ENCODE measurements around the gene HSPE1. TPM values are rescaled to one million over a fixed set of nuclear protein-coding genes. Genes with fewer than 3 reads are reported as not detected.

The HSPE1 gene
- polyA plus RNA-seq, 2 of the 4 experiments (the other 2 are of a cell fraction), result 468 to 1,198 TPM

GRCh38 chr2:197515739-197516392 is 15.7 kb downstream of the HSPE1 start, which contains the start of gene MOB4 (continued):
- TF ChIP-seq POLR2AphosphoS2 (conservative IDR thresholded peaks at IDR 0.05; ENCODE audit: low read length), result no peak
- no peak for TF ChIP-seq RCOR1 (IDR thresholded peaks at IDR 0.05; ENCODE audit: low read depth, low read length)
- TF ChIP-seq, protein P1, sequence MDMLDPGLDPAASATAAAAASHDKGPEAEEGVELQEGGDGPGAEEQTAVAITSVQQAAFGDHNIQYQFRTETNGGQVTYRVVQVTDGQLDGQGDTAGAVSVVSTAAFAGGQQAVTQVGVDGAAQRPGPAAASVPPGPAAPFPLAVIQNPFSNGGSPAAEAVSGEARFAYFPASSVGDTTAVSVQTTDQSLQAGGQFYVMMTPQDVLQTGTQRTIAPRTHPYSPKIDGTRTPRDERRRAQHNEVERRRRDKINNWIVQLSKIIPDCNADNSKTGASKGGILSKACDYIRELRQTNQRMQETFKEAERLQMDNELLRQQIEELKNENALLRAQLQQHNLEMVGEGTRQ (IDR thresholded peaks at IDR 0.05), result 0 out of 2 replicates have a peak, but pooled peaks have one; percentile 13
- no peak for TF ChIP-seq ESRRA (IDR thresholded peaks at IDR 0.05; ENCODE audit: borderline replicate concordance, low read length)

GRCh38 chr2:197516393-197516761 is 16.2 kb downstream of the HSPE1 start:
- ChIA-PET POLR2A (interaction anchor here (0.6 to 3.0 kb wide), 14 partner anchors 9 to 262 kb away, joined by 3 to 57 read pairs (median 4); partner anchors contain the start of genes COQ10B, HSPD1, HSPE1 and SF3B1), CTCF (interaction anchor here (1.0 to 1.3 kb wide), 2 partner anchors 32 to 83 kb away, joined by 3 read pairs; no protein-coding TSS in a partner anchor)
- Histone ChIP-seq H3K4me2 (peak overlapping the region; percentile 75), H3K4me3 (peak overlapping the region; percentile 80), H3K27ac (peak overlapping the region; percentile 94 to 98), H3K4me1 (peaks cover 13% of the 10 kb centered on the region), H3K9me3 (no peaks in the 10 kb centered on the region)
- FAIRE-seq, result no peak
- peak; percentile 57 to 64 for ATAC-seq
- TF ChIP-seq RARB (CRISPR knock-in tag; IDR thresholded peaks at IDR 0.05) (no peak), BHLHE40 (IDR thresholded peaks at IDR 0.05; ENCODE audit: low read depth, low read length) (no peak)
- under 1% methylated on average over 17 of the region's 17 CpGs for WGBS (ENCODE audit: missing lambda C conversion rate)
- peak; percentile 15 to 20 for DNase-seq (ENCODE audit: low read depth in 1 of 2, low spot score in 1 of 2)

GRCh38 chr2:197517150-197517549 is 17.0 kb downstream of the HSPE1 start:
- H3K9me3 ChIP-seq, result no peaks in the 10 kb centered on the region
- WGBS (ENCODE audit: missing lambda C conversion rate), result 32% methylated on average over 2 of the region's 2 CpGs
- FAIRE-seq (no peak), ATAC-seq (no peak), DNase-seq (ENCODE audit: low read depth in 1 of 2, low spot score in 1 of 2) (no peak)
- TF ChIP-seq CEBPB (IDR thresholded peaks at IDR 0.05) (no peak), CHD2 (IDR thresholded peaks at IDR 0.05; ENCODE audit: low read length, partially characterized antibody) (no peak), ZSCAN20 (CRISPR knock-in tag; IDR thresholded peaks at IDR 0.05) (no peak), SREBF2 (IDR thresholded peaks at IDR 0.05) (no peak), HOXB5 (CRISPR knock-in tag; IDR thresholded peaks at IDR 0.05) (no peak), NPAS2 (CRISPR knock-in tag; IDR thresholded peaks at IDR 0.05; ENCODE audit: borderline replicate concordance) (no peak), MAX (IDR thresholded peaks at IDR 0.05) (no peak), RAD21 (conservative IDR thresholded peaks at IDR 0.05 in 1 of 2, IDR thresholded peaks at IDR 0.05 in 1 of 2) (no peak), RNF2 (IDR thresholded peaks at IDR 0.05; ENCODE audit: borderline replicate concordance, low read depth) (no peak)
- ChIA-PET CTCF (interaction anchor here (1.0 to 1.3 kb wide), 2 partner anchors 32 to 82 kb away, joined by 3 read pairs; no protein-coding TSS in a partner anchor), POLR2A (interaction anchor here (1.0 to 3.0 kb wide), 3 partner anchors 16 to 82 kb away, joined by 4 to 57 read pairs (median 7); partner anchors contain the start of genes HSPD1, HSPE1 and SF3B1)
- peak overlapping the region; percentile 80 for H3K4me3 ChIP-seq
- peak overlapping the region; percentile 75 for H3K4me2 ChIP-seq
- peaks cover 13% of the 10 kb centered on the region for H3K4me1 ChIP-seq
- H3K27ac ChIP-seq, result peak overlapping the region; percentile 94 to 98; a peak in 4 of 6 replicates

- no peaks in the 10 kb centered on the region for H3K4me1 ChIP-seq
- no peak overlapping the region for H3K27ac ChIP-seq
- TF ChIP-seq EHF (CRISPR knock-in tag; IDR thresholded peaks at IDR 0.05) (no peak), GATA3 (IDR thresholded peaks at IDR 0.05; ENCODE audit: borderline replicate concordance) (no peak), PHF8 (IDR thresholded peaks at IDR 0.05; ENCODE audit: borderline replicate concordance, low read depth) (no peak), HEYL (CRISPR knock-in tag; IDR thresholded peaks at IDR 0.05) (no peak), PBX3 (IDR thresholded peaks at IDR 0.05) (no peak), CBX8 (IDR thresholded peaks at IDR 0.05) (no peak), RAD21 (conservative IDR thresholded peaks at IDR 0.05 in 1 of 2, IDR thresholded peaks at IDR 0.05 in 1 of 2) (no peak), RFX5 (IDR thresholded peaks at IDR 0.05) (no peak), CBX2 (IDR thresholded peaks at IDR 0.05; ENCODE audit: borderline replicate concordance, low read depth) (no peak), NR3C1 (IDR thresholded peaks at IDR 0.05) (no peak)
- TF ChIP-seq, protein P2, sequence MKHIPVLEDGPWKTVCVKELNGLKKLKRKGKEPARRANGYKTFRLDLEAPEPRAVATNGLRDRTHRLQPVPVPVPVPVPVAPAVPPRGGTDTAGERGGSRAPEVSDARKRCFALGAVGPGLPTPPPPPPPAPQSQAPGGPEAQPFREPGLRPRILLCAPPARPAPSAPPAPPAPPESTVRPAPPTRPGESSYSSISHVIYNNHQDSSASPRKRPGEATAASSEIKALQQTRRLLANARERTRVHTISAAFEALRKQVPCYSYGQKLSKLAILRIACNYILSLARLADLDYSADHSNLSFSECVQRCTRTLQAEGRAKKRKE (CRISPR knock-in tag; IDR thresholded peaks at IDR 0.05; ENCODE audit: low read depth), result no peak
- H3K9me3 ChIP-seq, result no peaks in the 10 kb centered on the region
- ChIA-PET CTCF (no interaction called here), POLR2A (no interaction called here)
- FAIRE-seq, result no peak
- ATAC-seq, result no peak
- no peak overlapping the region for H3K4me2 ChIP-seq
- DNase-seq (ENCODE audit: low read depth in 1 of 2, low spot score in 1 of 2), result no peak
- 82% methylated on average over 2 of the region's 2 CpGs for WGBS (ENCODE audit: missing lambda C conversion rate)
- H3K4me3 ChIP-seq, result no peak overlapping the region
Measured at GRCh38 chr2:197538412-197538811, 38.2 kb downstream of the HSPE1 start.

All from A549 (cell line).